Breast epithelium (tissue), 3 donors: ENCODE measurements around the gene PCDH9.

ENCODE experiments used
- CTCF ChIP-seq, 3 donors: fragments of 450-650 bp; IDR thresholded peaks; one replicate each; pipeline ENCODE4 v1.5.1; 2016 to 2017; ENCODE audit warnings: antibody characterized with exemption in 3 of 3, mild to moderate bottlenecking in 3 of 3, moderate library complexity in 3 of 3
- POLR2A ChIP-seq: fragments of 450-650 bp; IDR thresholded peaks from one replicate; pipeline ENCODE4 v1.6.1; 2016; ENCODE audit warnings: antibody characterized with exemption, mild to moderate bottlenecking, moderate library complexity
- POLR2AphosphoS5 ChIP-seq, 3 donors: sonication (generic); formaldehyde crosslinking; IDR thresholded peaks; one replicate each; pipeline ENCODE4 v1.6.1; 2017; ENCODE audit warnings: antibody characterized with exemption in 3 of 3

- TF ChIP-seq CTCF (IDR thresholded peaks at IDR 0.05) (no peak), POLR2A (no peak), POLR2AphosphoS5 (IDR thresholded peaks at IDR 0.05) (no peak)
These were observed 29.1 kb upstream of the PCDH9 start for GRCh38 chr13:67259208-67259607.
